Prostate gland (tissue), 2 donors: ENCODE data around the gene SRPX2. TPM values are rescaled to one million over a fixed set of nuclear protein-coding genes. Genes with fewer than 3 reads are reported as not detected.
"Not testable (repeated sequence)": the region's sequence is repeated elsewhere in the genome, so short reads cannot be mapped to it uniquely, and the experiment has no call there.

Source experiments
- DNase-seq: peaks from one replicate; pipeline ENCODE4 v3.0.0-alpha.2; 2019; ENCODE audit warnings: low spot score
- H3K27ac ChIP-seq, 2 donors: fragments of 200-600 bp; sonication (generic); 2 replicates each; pipeline ENCODE4 v1.5.1; 2017 to 2019
- H3K27me3 ChIP-seq: fragments of 200-600 bp; sonication (generic); replicated peaks from 2 replicates; pipeline ENCODE4 v1.5.1; 2019; ENCODE audit not compliant: insufficient read depth
- H3K36me3 ChIP-seq, 2 donors: fragments of 200-600 bp; sonication (generic); 1 replicate in 1 of 2; 2 replicates in 1 of 2; pipeline versions ENCODE4 v1.5.1 to v1.8.1; 2017 to 2019
- H3K4me1 ChIP-seq: fragments of 200-600 bp; sonication (generic); replicated peaks from 2 replicates; pipeline ENCODE4 v1.5.1; 2019
- H3K4me3 ChIP-seq, 2 donors: fragments of 200-600 bp; sonication (generic); 2 replicates each; pipeline ENCODE4 v1.5.1; 2017 to 2019
- H3K9me3 ChIP-seq: fragments of 200-600 bp; sonication (generic); 2 replicates; pipeline ENCODE4 v1.5.1; 2017
- CTCF ChIP-seq, 4 experiments: fragments of 200-600 bp in 2 of 4; fragments of 450-650 bp in 2 of 4; sonication (generic) in 2 of 4; IDR thresholded peaks; 1 replicate in 3 of 4; 2 replicates in 1 of 4; pipeline ENCODE4 v1.5.1; 2016 to 2019; ENCODE audit warnings: antibody characterized with exemption in 4 of 4, mild to moderate bottlenecking in 2 of 4, moderate library complexity in 2 of 4
- POLR2A ChIP-seq: fragments of 450-650 bp; IDR thresholded peaks from one replicate; pipeline ENCODE4 v1.6.1; 2016; ENCODE audit warnings: antibody characterized with exemption, mild to moderate bottlenecking
- POLR2AphosphoS5 ChIP-seq: sonication (generic); formaldehyde crosslinking; IDR thresholded peaks from one replicate; pipeline ENCODE4 v1.6.1; 2017; ENCODE audit warnings: antibody characterized with exemption
- WGBS: methylation state at CpG from one replicate; pipeline ENCODE4 v1.1.5; 2018; 5-methylcytosine and 5-hydroxymethylcytosine counted together
- intact Hi-C: fragments of 100-400 bp; cut with DNase I; formaldehyde crosslinking; loops from one replicate; pipeline ENCODE4 v1.14.2; 2022
- total RNA-seq, 2 donors: library from RNA; depleted of rRNA; stranded (reverse); fragments of >200 nt; gene quantifications; one replicate each; pipeline ENCODE4 v1.1.0, GENCODE V29; 2016

The SRPX2 gene
- total RNA-seq, 2 donors from 2014 or later: 4.8 to 5.1 TPM

GRCh38 chrX:100721328-100721727, 77.3 kb downstream of the SRPX2 start:
- H3K36me3 ChIP-seq: no peaks in the 10 kb centered on the region
- intact Hi-C loops: no loop called here
- no peak overlapping the region for H3K27ac ChIP-seq
- no peak for TF ChIP-seq POLR2A
- TF ChIP-seq CTCF (IDR thresholded peaks at IDR 0.05): no peak
- no peak for TF ChIP-seq POLR2AphosphoS5
- no peak for DNase-seq
- no peaks in the 10 kb centered on the region for H3K27me3 ChIP-seq
- no peaks in the 10 kb centered on the region for H3K4me1 ChIP-seq
- no peak overlapping the region for H3K4me3 ChIP-seq
- H3K9me3 ChIP-seq: no peaks in the 10 kb centered on the region

- H3K36me3 ChIP-seq, H3K27ac ChIP-seq, intact Hi-C loops, H3K9me3 ChIP-seq, H3K27me3 ChIP-seq, H3K4me1 ChIP-seq, H3K4me3 ChIP-seq, DNase-seq: not testable (repeated sequence)
- WGBS: no CpG with 5 or more reads among the region's 30 CpGs
Measured at GRCh38 chrX:100724006-100724405, 80.0 kb downstream of the SRPX2 start.

Other genes starting within 250 kb of the SRPX2 start
- 1 to 10 TPM in 1 of 2 donors, under 1 TPM in 1; 0.91 to 1.6 TPM for gene PCDH19, start 233.9 kb upstream of the SRPX2 start, total RNA-seq
- gene TNMD, start 59.3 kb upstream of the SRPX2 start, total RNA-seq: not detected
- 10 to 100 TPM; 26.1 to 34.9 TPM for gene TSPAN6, start 7.4 kb upstream of the SRPX2 start, total RNA-seq
- 10 to 100 TPM; 25.7 to 39.3 TPM for gene SYTL4, start 87.9 kb downstream of the SRPX2 start, total RNA-seq
- gene CSTF2, start 176.2 kb downstream of the SRPX2 start, total RNA-seq: 10 to 100 TPM; 13.5 to 38.2 TPM
- gene NOX1, start 230.2 kb downstream of the SRPX2 start, total RNA-seq: under 1 TPM; 0.14 to 0.62 TPM